ENCODE measurements around the gene MKNK2.

- TF ChIP-seq, protein P1, sequence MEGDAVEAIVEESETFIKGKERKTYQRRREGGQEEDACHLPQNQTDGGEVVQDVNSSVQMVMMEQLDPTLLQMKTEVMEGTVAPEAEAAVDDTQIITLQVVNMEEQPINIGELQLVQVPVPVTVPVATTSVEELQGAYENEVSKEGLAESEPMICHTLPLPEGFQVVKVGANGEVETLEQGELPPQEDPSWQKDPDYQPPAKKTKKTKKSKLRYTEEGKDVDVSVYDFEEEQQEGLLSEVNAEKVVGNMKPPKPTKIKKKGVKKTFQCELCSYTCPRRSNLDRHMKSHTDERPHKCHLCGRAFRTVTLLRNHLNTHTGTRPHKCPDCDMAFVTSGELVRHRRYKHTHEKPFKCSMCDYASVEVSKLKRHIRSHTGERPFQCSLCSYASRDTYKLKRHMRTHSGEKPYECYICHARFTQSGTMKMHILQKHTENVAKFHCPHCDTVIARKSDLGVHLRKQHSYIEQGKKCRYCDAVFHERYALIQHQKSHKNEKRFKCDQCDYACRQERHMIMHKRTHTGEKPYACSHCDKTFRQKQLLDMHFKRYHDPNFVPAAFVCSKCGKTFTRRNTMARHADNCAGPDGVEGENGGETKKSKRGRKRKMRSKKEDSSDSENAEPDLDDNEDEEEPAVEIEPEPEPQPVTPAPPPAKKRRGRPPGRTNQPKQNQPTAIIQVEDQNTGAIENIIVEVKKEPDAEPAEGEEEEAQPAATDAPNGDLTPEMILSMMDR (IDR thresholded peaks at IDR 0.05; ENCODE audit: extremely low read depth in 1 of 2, insufficient read depth in 1 of 2, low read depth in 1 of 2, low read length in 2 of 2) = no peak
- TF ChIP-seq POLR2AphosphoS5 (IDR thresholded peaks at IDR 0.05; ENCODE audit: insufficient read depth, low read depth, low read length) (no peak), POLR2A (IDR thresholded peaks at IDR 0.05; ENCODE audit: low read depth, low read length) (no peak), MYC (IDR thresholded peaks at IDR 0.05; ENCODE audit: low read depth, low read length) (no peak), EZH2 (IDR thresholded peaks at IDR 0.05; ENCODE audit: borderline replicate concordance, low read depth, low read length, severe bottlenecking) (no peak), GATA2 (IDR thresholded peaks at IDR 0.05; ENCODE audit: insufficient read depth, insufficient read length, low read depth, low read length) (no peak), MAX (IDR thresholded peaks at IDR 0.05; ENCODE audit: insufficient read depth, insufficient read length) (no peak), JUN (IDR thresholded peaks at IDR 0.05; ENCODE audit: borderline replicate concordance, insufficient read depth, insufficient read length, low read depth) (no peak)
These were observed 13.3 kb upstream of the MKNK2 start for GRCh38 chr19:2064395-2064787.

All from endothelial cell of umbilical vein (primary cell).